Heart left ventricle (tissue), 13 donors: ENCODE measurements around the gene CRYBG2.

Source experiments
- POLR2A ChIP-seq, 2 donors: fragments of 450-650 bp; IDR thresholded peaks; one replicate each; pipeline ENCODE4 v1.6.1; 2017; ENCODE audit warnings: antibody characterized with exemption in 2 of 2, mild to moderate bottlenecking in 2 of 2, moderate library complexity in 2 of 2
- TF ChIP-seq, protein P1 (sequence below), 12 donors: fragments of 200-600 bp; sonication (generic) in 4 of 12; IDR thresholded peaks; one replicate each; pipeline versions ENCODE4 v1.5.0 to v1.8.0; 2018 to 2022; ENCODE audit warnings: antibody characterized with exemption in 12 of 12, mild to moderate bottlenecking in 5 of 12
- donor health status: ischemic (EF 13 %, LVEDD 7.1; RV severe dilation, severe dysfunction).
- donor health status: DM: no; HTN: yes; CAD: no.
- donor health status: DM: no; HTN: no; CAD: no.
- donor health status: ischemic (EF 25% LVEDD 6.9; RV normal size, moderate dysfunction).
- donor health status: ischemic (EF 25% LVEDD 5.7; RV mildly dilated, moderate dysfunction).
- donor health status: ischemic (EF 35%, LVEDD 5.7; RV mildly dilated, moderate dysfunction).
- donor health status: nonischemic (EF 11% LVEDD 7.7; RV severe dilation, severe dysfunction).
- donor health status: DM: yes; HTN: yes; CAD: no.
- donor health status: PGD.
- donor health status: ischemic (EF 29% LVEDD 5.4; RV normal size, mild dysfunction).
- donor health status: nonischemic (EF 23%, LVEDD 6.1; RV moderate dilation, normal function).

DNA sequence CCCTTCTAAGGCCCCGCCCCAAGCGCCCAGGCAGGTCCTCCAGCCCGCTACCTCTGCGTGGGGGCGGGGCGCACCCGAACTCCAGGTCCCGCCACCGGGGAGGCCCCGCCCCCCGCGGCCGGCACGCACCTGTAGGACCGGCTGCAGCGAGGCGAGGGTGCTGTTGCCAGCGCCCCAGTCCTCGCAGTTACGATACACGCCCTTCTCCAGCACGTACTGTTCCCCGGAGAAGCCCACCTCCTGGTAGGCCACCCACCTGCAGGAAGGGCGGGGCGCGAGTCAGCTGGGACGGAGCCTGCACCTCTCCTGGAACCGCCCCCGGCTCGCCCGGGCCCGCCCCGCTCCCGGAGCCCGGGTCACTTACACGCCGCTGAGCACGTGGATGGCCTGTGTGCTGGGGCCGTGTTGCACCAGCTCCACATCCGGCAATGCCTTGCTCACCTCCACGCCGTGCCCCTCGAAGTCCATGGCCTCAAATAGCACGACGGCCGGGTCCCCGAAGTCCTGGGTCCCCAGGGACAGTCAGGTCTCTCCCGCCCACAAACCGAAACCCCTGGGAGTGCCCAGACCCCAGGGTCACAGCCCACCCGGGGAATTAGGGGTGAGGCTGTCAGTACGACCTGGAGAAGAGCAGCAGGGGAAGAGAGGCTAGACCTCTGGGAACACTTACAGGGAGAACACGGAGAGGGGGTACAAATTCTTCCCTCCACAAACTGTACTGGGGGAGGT is 17.3 kb downstream of the CRYBG2 start:
- TF ChIP-seq POLR2A (IDR thresholded peaks at IDR 0.05): no peak
- TF ChIP-seq, protein P1, sequence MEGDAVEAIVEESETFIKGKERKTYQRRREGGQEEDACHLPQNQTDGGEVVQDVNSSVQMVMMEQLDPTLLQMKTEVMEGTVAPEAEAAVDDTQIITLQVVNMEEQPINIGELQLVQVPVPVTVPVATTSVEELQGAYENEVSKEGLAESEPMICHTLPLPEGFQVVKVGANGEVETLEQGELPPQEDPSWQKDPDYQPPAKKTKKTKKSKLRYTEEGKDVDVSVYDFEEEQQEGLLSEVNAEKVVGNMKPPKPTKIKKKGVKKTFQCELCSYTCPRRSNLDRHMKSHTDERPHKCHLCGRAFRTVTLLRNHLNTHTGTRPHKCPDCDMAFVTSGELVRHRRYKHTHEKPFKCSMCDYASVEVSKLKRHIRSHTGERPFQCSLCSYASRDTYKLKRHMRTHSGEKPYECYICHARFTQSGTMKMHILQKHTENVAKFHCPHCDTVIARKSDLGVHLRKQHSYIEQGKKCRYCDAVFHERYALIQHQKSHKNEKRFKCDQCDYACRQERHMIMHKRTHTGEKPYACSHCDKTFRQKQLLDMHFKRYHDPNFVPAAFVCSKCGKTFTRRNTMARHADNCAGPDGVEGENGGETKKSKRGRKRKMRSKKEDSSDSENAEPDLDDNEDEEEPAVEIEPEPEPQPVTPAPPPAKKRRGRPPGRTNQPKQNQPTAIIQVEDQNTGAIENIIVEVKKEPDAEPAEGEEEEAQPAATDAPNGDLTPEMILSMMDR (IDR thresholded peaks at IDR 0.05): no peak
